GM15510 (cell line): Measurements from ENCODE around the gene ALDH1A2.

Experiments used
- POLR2A ChIP-seq: IDR thresholded peaks from 3 replicates; pipeline ENCODE4 v1.6.1; 2011; ENCODE audit warnings: borderline replicate concordance; ENCODE audit not compliant: insufficient read length; ENCODE audit errors: extremely low read depth

The ALDH1A2 gene

GRCh38 chr15:57994221-57995049 lies 71.1 kb downstream of the ALDH1A2 start:
- no peak for TF ChIP-seq POLR2A

- TF ChIP-seq POLR2A: no peak
Measured at GRCh38 chr15:57993409-57994145, 71.9 kb downstream of the ALDH1A2 start.

- no peak for TF ChIP-seq POLR2A
Measured at GRCh38 chr15:57992761-57993355, 72.7 kb downstream of the ALDH1A2 start.

DNA sequence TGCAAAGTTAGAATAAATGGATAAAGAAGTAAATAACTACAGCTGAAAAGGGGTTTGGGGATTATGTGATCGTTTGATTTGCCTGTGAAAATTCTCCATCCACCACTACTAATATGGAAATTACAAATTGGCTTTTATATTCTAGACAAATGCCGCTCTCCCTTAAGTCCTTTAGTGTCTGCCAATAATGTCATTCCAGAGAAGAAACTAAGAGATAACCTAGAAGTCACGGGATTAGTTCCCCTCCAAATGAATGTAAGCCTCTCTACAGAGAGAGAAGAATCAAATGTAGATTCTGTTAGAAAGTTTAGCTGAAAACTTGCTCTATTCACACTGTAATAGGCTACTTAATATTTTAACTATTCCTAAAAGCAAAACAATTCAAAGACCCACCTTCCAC lies 92.0 kb downstream of the ALDH1A2 start:
- TF ChIP-seq POLR2A: no peak

- no peak for TF ChIP-seq POLR2A
Measured at GRCh38 chr15:57972864-57973263, 92.6 kb downstream of the ALDH1A2 start.

- no peak for TF ChIP-seq POLR2A
Measured at GRCh38 chr15:57969996-57970395, 95.5 kb downstream of the ALDH1A2 start.

DNA sequence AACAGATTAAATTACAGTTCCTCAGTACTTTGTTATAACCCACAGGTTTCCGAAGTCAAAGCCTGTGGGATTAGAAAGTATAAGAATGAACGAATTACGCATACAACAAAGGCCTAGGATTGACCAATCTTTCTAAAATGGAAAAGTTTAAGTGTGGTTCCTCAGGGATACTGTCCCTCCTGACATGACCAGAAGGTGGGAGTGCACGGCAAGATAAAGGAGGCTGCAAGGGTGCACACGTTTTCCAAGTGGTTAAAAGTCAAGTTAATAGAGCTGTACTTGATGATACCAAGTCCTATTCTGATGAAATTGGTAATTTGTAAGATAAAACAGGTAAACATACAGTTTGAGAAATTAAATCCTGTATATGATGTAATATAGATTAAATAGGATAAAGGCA lies 96.2 kb downstream of the ALDH1A2 start:
- no peak for TF ChIP-seq POLR2A

GRCh38 chr15:57962887-57963286 lies 102.6 kb downstream of the ALDH1A2 start:
- TF ChIP-seq POLR2A: no peak

- no peak for TF ChIP-seq POLR2A
Measured at GRCh38 chr15:57961919-57962318, 103.6 kb downstream of the ALDH1A2 start.

DNA sequence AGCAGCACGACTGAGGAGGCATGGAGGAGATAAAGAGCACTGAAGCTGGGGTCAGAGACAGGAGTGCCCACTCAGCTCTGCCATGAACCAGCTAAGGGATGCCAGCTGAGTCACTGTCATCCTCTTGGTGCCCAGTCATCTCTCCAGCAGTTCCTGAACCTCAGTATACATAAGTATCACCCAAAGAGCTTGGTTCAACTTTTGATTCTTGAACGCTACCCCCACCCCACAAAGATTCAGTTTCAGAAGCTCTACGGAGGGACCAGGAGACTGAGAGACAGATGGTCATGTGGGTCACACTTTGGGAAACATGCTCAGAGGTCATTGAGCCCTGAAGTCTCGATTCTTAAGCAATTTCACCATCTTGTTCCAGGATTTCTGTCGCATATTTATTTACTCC lies 108.4 kb downstream of the ALDH1A2 start:
- no peak for TF ChIP-seq POLR2A

DNA sequence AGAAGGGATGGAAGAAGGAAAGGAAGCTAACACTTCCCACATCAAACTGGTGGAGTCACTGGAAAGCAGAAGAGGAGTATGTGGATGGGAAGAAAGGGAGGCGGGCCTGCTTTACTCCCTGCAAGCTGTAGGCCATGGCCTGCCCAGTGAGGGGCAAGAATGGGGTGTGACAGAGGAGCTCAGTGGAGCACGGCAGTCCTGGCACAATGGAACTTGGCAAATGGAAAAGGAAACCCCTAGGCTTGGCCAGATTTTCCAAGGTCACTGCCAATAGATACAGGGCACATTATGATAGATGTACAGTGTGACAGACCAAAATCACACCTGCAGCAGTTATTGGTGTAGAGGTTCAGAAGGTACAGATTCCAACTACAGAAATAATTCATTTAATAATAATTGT lies 111.6 kb downstream of the ALDH1A2 start:
- no peak for TF ChIP-seq POLR2A

GRCh38 chr15:57951328-57951932 lies 114.1 kb downstream of the ALDH1A2 start:
- no peak for TF ChIP-seq POLR2A

GRCh38 chr15:57950381-57950946 lies 115.0 kb downstream of the ALDH1A2 start:
- TF ChIP-seq POLR2A: no peak

DNA sequence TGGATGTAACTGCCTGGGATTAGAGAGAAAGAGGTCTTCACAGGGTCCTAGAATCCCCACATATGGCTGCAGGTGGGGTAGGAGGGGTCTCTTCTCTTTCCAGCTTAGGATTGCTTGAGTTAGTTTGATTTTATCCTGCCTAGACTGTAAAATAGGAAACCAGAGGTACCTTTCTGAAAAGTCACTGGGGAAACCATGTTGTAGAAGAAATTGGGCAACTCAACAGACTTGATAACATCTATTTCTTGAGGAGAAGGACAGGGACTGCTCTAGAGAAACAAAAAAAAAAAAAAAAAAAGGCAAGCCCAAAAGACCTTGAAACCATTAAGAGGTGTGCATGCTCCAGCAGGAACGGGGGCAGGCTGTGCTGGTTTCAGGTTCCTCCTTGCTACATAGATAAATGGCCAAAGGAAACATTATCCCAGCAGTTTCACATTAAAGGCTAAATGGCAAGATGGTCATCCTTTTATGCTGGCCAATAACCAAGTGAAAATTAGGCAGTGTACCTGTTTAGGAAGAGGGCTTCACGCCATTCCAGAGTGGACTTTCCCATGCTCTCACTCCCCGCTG lies 116.1 kb downstream of the ALDH1A2 start:
- TF ChIP-seq POLR2A: no peak
